CD14-positive monocyte (primary cell): ENCODE results near the gene ABCC11. TPM values are rescaled to one million over a fixed set of nuclear protein-coding genes. Genes with fewer than 3 reads are reported as not detected.

Source experiments
- DNase-seq, 3 donors: peaks; one replicate each; pipeline ENCODE4 v3.0.0-alpha.2; 2011 to 2022
- H2AFZ ChIP-seq: 2 replicates; pipeline ENCODE4 v1.6.0; 2012; ENCODE audit warnings: mild to moderate bottlenecking, low read depth, low read length, inconsistent platforms; ENCODE audit not compliant: insufficient read depth, poor library complexity, severe bottlenecking
- H3K27ac ChIP-seq, 2 donors: 1 replicate in 1 of 2; 2 replicates in 1 of 2; pipeline ENCODE4 v1.5.1; 2012 to 2013; ENCODE audit warnings: low read length in 2 of 2, control low read depth in 1 of 2, inconsistent platforms in 1 of 2, low read depth in 1 of 2, mild to moderate bottlenecking in 1 of 2
- H3K27me3 ChIP-seq, 2 donors: one replicate each; pipeline versions ENCODE4 v1.6.0 to v1.6.1; 2011 to 2013; ENCODE audit warnings: low read length in 2 of 2; ENCODE audit not compliant: control insufficient read depth in 2 of 2, insufficient read depth in 2 of 2
- H3K36me3 ChIP-seq, 2 donors: replicated peaks in 1 of 2; 1 replicate in 1 of 2; 2 replicates in 1 of 2; pipeline versions ENCODE4 v1.5.1 to v1.6.1; 2012 to 2013; ENCODE audit warnings: low read length in 2 of 2, control low read depth in 1 of 2, inconsistent platforms in 1 of 2, mild to moderate bottlenecking in 1 of 2; ENCODE audit not compliant: insufficient read depth in 2 of 2, control insufficient read depth in 1 of 2
- H3K4me1 ChIP-seq, 2 donors: 1 replicate in 1 of 2; 2 replicates in 1 of 2; pipeline versions ENCODE4 v1.5.1 to v1.6.1; 2012 to 2013; ENCODE audit warnings: low read length in 2 of 2, control low read depth in 1 of 2, inconsistent platforms in 1 of 2, mild to moderate bottlenecking in 1 of 2, moderate library complexity in 1 of 2; ENCODE audit not compliant: insufficient read depth in 2 of 2, control insufficient read depth in 1 of 2
- H3K4me2 ChIP-seq: replicated peaks from 2 replicates; pipeline ENCODE3; 2012; ENCODE audit warnings: low read length, moderate library complexity, mild to moderate bottlenecking; ENCODE audit not compliant: poor library complexity, severe bottlenecking; ENCODE audit errors: extremely low read depth
- H3K4me3 ChIP-seq, 3 experiments: fragments of 200-600 bp in 1 of 3; sonication (generic) in 1 of 3; replicated peaks in 1 of 3; 1 replicate in 2 of 3; 2 replicates in 1 of 3; pipeline ENCODE4 v1.5.1; 2011 to 2013; ENCODE audit warnings: low read length in 3 of 3, mild to moderate bottlenecking in 3 of 3, control low read depth in 2 of 3, low read depth in 2 of 3, inconsistent platforms in 1 of 3, moderate library complexity in 1 of 3
- H3K79me2 ChIP-seq: 2 replicates; pipeline ENCODE4 v1.6.0; 2012; ENCODE audit warnings: mild to moderate bottlenecking, control low read depth, inconsistent platforms, low read length, moderate library complexity; ENCODE audit not compliant: insufficient read depth
- H3K9ac ChIP-seq: 2 replicates; pipeline ENCODE4 v1.6.0; 2017; ENCODE audit warnings: low read length, mild to moderate bottlenecking; ENCODE audit not compliant: insufficient read depth, poor library complexity, severe bottlenecking
- H3K9me3 ChIP-seq, 2 donors: replicated peaks in 1 of 2; 1 replicate in 1 of 2; 2 replicates in 1 of 2; pipeline versions ENCODE4 v1.5.1 to v1.6.1; 2012 to 2013; ENCODE audit warnings: low read length in 2 of 2, control low read depth in 1 of 2; ENCODE audit not compliant: control insufficient read depth in 1 of 2, insufficient read depth in 1 of 2
- H4K20me1 ChIP-seq: 2 replicates; pipeline ENCODE4 v1.6.0; 2012; ENCODE audit warnings: mild to moderate bottlenecking, low read length, control low read depth, moderate library complexity; ENCODE audit not compliant: insufficient read depth
- H3K27ac Mint-ChIP-seq, 7 donors: one replicate each; pipeline ENCODE4 v1.8.0; 2020; ENCODE audit warnings: mild to moderate bottlenecking in 7 of 7, mixed read lengths in 7 of 7, moderate library complexity in 6 of 7, inconsistent platforms in 2 of 7
- H3K27me3 Mint-ChIP-seq, 3 donors: one replicate each; pipeline ENCODE4 v1.8.0; 2021 to 2022; ENCODE audit warnings: low read depth in 3 of 3, mild to moderate bottlenecking in 3 of 3, mixed read lengths in 3 of 3, moderate library complexity in 3 of 3, inconsistent platforms in 1 of 3
- H3K36me3 Mint-ChIP-seq, 2 donors: one replicate each; pipeline ENCODE4 v1.8.0; 2020; ENCODE audit warnings: mixed read lengths in 2 of 2, inconsistent platforms in 1 of 2, mild to moderate bottlenecking in 1 of 2
- H3K4me1 Mint-ChIP-seq: one replicate; pipeline ENCODE4 v1.8.0; 2020; ENCODE audit warnings: mild to moderate bottlenecking, mixed read lengths
- H3K4me3 Mint-ChIP-seq, 2 donors: one replicate each; pipeline ENCODE4 v1.8.0; 2020; ENCODE audit warnings: mild to moderate bottlenecking in 2 of 2, mixed read lengths in 2 of 2, moderate library complexity in 1 of 2
- H3K9me3 Mint-ChIP-seq, 7 donors: one replicate each; pipeline ENCODE4 v1.8.0; 2020 to 2022; ENCODE audit warnings: mixed read lengths in 7 of 7, mild to moderate bottlenecking in 6 of 7, moderate library complexity in 6 of 7, inconsistent platforms in 2 of 7
- WGBS: methylation state at CpG from one replicate; pipeline ENCODE4 v1.1.5; 2013; ENCODE audit warnings: missing lambda C conversion rate; ENCODE audit not compliant: insufficient coverage; 5-methylcytosine and 5-hydroxymethylcytosine counted together
- intact Hi-C, 2 donors: fragments of 100-400 bp; cut with micrococcal nuclease; formaldehyde crosslinking; loops; one replicate each; pipeline versions ENCODE4 v1.15.0 to v1.15.1; 2023
- polyA plus RNA-seq, 3 donors: library from polyadenylated mRNA; depleted of rRNA in 1 of 3; unstranded in 2 of 3; stranded (reverse) in 1 of 3; fragments of 300-500 nt in 2 of 3; fragments of >200 nt in 1 of 3; fragmentation: Illumina TruSeq in 2 of 3; gene quantifications; 1 replicate in 2 of 3; 2 replicates in 1 of 3; pipeline ENCODE4 v1.2.3, GENCODE V29; 2012 to 2021
- TF ChIP-seq, protein P1 (sequence below): fragments of 200-600 bp; IDR thresholded peaks from one replicate; pipeline ENCODE4 v1.8.0; 2022; ENCODE audit warnings: antibody characterized with exemption, mild to moderate bottlenecking

Gene ABCC11
- polyA plus RNA-seq, 3 donors: 0.03 TPM; not detected in 2

GRCh38 chr16:48276102-48276501 is 28.8 kb upstream of the ABCC11 start:
- Mint-ChIP-seq H3K36me3 (peaks cover 66 to 73% of the 10 kb centered on the region in 2 donors), H3K4me3 (no peak overlapping the region), H3K4me1 (peaks cover 7% of the 10 kb centered on the region), H3K27ac (no peak overlapping the region), H3K27me3 (no peaks in the 10 kb centered on the region), H3K9me3 (no peaks in the 10 kb centered on the region)
- H3K9me3 ChIP-seq: no peaks in the 10 kb centered on the region
- peaks cover 0 to 2% of the 10 kb centered on the region in 2 donors for H3K4me1 ChIP-seq
- H3K4me3 ChIP-seq: no peak overlapping the region
- H3K27me3 ChIP-seq: no peaks in the 10 kb centered on the region
- DNase-seq: no peak
- H3K36me3 ChIP-seq: peaks cover 40 to 88% of the 10 kb centered on the region in 2 donors
- TF ChIP-seq, protein P1, sequence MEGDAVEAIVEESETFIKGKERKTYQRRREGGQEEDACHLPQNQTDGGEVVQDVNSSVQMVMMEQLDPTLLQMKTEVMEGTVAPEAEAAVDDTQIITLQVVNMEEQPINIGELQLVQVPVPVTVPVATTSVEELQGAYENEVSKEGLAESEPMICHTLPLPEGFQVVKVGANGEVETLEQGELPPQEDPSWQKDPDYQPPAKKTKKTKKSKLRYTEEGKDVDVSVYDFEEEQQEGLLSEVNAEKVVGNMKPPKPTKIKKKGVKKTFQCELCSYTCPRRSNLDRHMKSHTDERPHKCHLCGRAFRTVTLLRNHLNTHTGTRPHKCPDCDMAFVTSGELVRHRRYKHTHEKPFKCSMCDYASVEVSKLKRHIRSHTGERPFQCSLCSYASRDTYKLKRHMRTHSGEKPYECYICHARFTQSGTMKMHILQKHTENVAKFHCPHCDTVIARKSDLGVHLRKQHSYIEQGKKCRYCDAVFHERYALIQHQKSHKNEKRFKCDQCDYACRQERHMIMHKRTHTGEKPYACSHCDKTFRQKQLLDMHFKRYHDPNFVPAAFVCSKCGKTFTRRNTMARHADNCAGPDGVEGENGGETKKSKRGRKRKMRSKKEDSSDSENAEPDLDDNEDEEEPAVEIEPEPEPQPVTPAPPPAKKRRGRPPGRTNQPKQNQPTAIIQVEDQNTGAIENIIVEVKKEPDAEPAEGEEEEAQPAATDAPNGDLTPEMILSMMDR: no peak
- 100% methylated on average over 2 of the region's 4 CpGs for WGBS
- peaks cover 3% of the 10 kb centered on the region for H3K79me2 ChIP-seq
- no peak overlapping the region for H3K27ac ChIP-seq
- H4K20me1 ChIP-seq: no peaks in the 10 kb centered on the region
- intact Hi-C loops: no loop called here
- no peak overlapping the region for H3K4me2 ChIP-seq
- H2AFZ ChIP-seq: no peak overlapping the region
- no peak overlapping the region for H3K9ac ChIP-seq

DNA sequence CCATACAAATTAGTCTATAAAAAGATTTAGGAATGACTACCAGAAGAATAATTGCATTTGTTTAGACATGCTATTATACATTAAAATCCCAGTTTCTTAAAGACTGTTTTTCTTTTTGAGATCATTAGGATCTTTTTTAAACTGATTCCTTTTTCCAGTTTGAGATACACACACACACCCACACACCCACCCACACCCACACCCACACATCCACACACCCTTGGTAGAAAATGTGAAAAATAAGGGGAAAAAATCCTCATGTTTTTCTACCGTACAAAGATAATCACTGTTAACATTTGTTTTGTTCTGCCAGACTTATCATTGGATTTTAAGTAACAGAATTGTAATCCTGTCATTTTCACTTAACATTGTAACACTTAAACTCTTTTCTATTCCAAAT is 27.1 kb upstream of the ABCC11 start:
- Histone ChIP-seq H3K4me1 (no peaks in the 10 kb centered on the region), H4K20me1 (no peaks in the 10 kb centered on the region), H3K9me3 (no peaks in the 10 kb centered on the region), H2AFZ (no peak overlapping the region), H3K9ac (no peak overlapping the region), H3K36me3 (peaks cover 55 to 95% of the 10 kb centered on the region in 2 donors), H3K4me2 (no peak overlapping the region), H3K27ac (no peak overlapping the region), H3K27me3 (no peaks in the 10 kb centered on the region), H3K79me2 (peaks cover 3% of the 10 kb centered on the region), H3K4me3 (no peak overlapping the region)
- no peaks in the 10 kb centered on the region for H3K27me3 Mint-ChIP-seq
- intact Hi-C loops: no loop called here
- no peaks in the 10 kb centered on the region for H3K4me1 Mint-ChIP-seq
- no peaks in the 10 kb centered on the region for H3K9me3 Mint-ChIP-seq
- no CpG with 5 or more reads among the region's 1 CpG for WGBS
- H3K36me3 Mint-ChIP-seq: peaks cover 64 to 75% of the 10 kb centered on the region in 2 donors
- TF ChIP-seq, protein P1: no peak
- H3K27ac Mint-ChIP-seq: no peak overlapping the region
- no peak for DNase-seq
- no peak overlapping the region for H3K4me3 Mint-ChIP-seq
